HS-27A (cell line): Measurements from ENCODE around the gene MAGIX.
A peak's percentile ranks its signal among the peaks of the same experiment; 100 is the strongest.

Experiments
- DNase-seq: peaks from one replicate; pipeline ENCODE4 v3.0.0-alpha.2; 2012; ENCODE audit warnings: low read depth, missing footprints

MAGIX gene

GRCh38 chrX:49183701-49184281 lies 21.2 kb downstream of the MAGIX start:
- DNase-seq = no peak

- DNase-seq = peak; percentile 58
Observed at GRCh38 chrX:49184294-49185281, 22.0 kb downstream of the MAGIX start.

GRCh38 chrX:49186125-49187027 lies 23.8 kb downstream of the MAGIX start, which contains the start of gene PRICKLE3:
TSS of gene PRICKLE3 (minus strand) at chrX:49186373. CDS start at chrX:49186297, 76 bp downstream.
- no peak for DNase-seq

GRCh38 chrX:49187028-49187394 lies 24.5 kb downstream of the MAGIX start:
- DNase-seq = no peak

- DNase-seq = no peak
Observed at GRCh38 chrX:49187526-49187925, 25.0 kb downstream of the MAGIX start.

GRCh38 chrX:49188468-49189076 lies 26.0 kb downstream of the MAGIX start:
- DNase-seq = no peak

- no peak for DNase-seq
Observed at GRCh38 chrX:49189606-49190005, 27.0 kb downstream of the MAGIX start.

- DNase-seq = peak; percentile 89
Observed at GRCh38 chrX:49190821-49191573, 28.4 kb downstream of the MAGIX start.

- no peak for DNase-seq
Observed at GRCh38 chrX:49191574-49192011, 29.0 kb downstream of the MAGIX start.

- no peak for DNase-seq
Observed at GRCh38 chrX:49192722-49193328, 30.3 kb downstream of the MAGIX start.

- DNase-seq = no peak
Observed at GRCh38 chrX:49193542-49193964, 31.0 kb downstream of the MAGIX start.

- no peak for DNase-seq
Observed at GRCh38 chrX:49197543-49198087, 35.1 kb downstream of the MAGIX start.

GRCh38 chrX:49198540-49199314 lies 36.2 kb downstream of the MAGIX start:
- no peak for DNase-seq

GRCh38 chrX:49199315-49199595 lies 36.7 kb downstream of the MAGIX start:
- no peak for DNase-seq

- peak; percentile 26 for DNase-seq
Observed at GRCh38 chrX:49199906-49200771, 37.6 kb downstream of the MAGIX start, which contains the start of gene SYP. TSS of gene SYP (minus strand) at chrX:49200193. CDS start at chrX:49200186, 7 bp downstream.

GRCh38 chrX:49202022-49202421 lies 39.5 kb downstream of the MAGIX start:
- no peak for DNase-seq

- DNase-seq = no peak
Observed at GRCh38 chrX:49203536-49203935, 41.0 kb downstream of the MAGIX start.

- no peak for DNase-seq
Observed at GRCh38 chrX:49204017-49204416, 41.5 kb downstream of the MAGIX start.

- no peak for DNase-seq
Observed at GRCh38 chrX:49204709-49205108, 42.2 kb downstream of the MAGIX start.
